IPS-18c (cell line): Measurements from ENCODE around the gene FBXW2.

ENCODE experiments used
- H3K4me3 ChIP-seq: 2 replicates; pipeline ENCODE4 v1.7.0; 2013; ENCODE audit warnings: low read depth, mild to moderate bottlenecking, low read length, moderate library complexity; ENCODE audit not compliant: insufficient read depth
- H3K9me3 ChIP-seq: one replicate; pipeline ENCODE4 v1.6.1; 2013; ENCODE audit warnings: mild to moderate bottlenecking, low read length, moderate library complexity; ENCODE audit not compliant: control insufficient read depth, insufficient read depth

The FBXW2 gene

DNA sequence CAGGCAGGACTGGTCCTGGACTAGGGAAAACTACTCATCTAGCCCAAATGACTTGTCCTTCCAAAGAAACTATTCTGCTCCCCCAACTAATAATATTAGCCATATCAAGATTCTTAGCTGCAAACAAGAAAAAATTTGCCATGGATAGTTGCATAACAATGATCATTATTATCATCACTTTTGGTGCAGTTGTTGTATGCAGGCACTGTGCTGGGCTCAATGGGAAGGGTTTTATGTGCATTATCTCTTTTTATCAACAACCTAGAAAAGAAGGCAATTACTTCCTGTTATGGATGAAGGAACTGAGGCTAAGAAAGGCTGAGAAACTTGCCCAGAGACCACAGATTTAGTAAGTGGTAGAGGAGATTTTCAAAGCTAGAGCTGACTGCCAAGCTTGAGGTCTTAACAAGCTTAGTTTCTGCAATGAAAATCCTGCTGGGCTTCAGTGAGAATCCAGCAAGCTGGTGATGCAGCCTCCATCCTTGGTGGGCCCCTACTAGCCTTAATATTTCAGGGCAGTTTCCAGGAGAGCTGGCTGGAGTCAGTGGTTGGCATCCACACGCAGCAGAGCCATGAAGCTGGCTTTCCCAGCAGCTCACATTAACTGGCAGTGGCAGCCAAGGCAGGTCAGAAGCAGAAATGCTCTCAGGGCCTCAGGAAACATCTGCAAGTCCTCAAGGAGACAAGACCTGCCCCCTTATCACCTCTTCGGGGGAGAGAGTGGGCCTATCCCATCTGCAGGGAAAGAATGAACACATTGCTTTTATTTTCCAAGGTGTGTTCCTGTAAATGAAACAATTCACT is 58.4 kb downstream of the FBXW2 start:
- Histone ChIP-seq H3K4me3 (no peak overlapping the region), H3K9me3 (no peaks in the 10 kb centered on the region)

DNA sequence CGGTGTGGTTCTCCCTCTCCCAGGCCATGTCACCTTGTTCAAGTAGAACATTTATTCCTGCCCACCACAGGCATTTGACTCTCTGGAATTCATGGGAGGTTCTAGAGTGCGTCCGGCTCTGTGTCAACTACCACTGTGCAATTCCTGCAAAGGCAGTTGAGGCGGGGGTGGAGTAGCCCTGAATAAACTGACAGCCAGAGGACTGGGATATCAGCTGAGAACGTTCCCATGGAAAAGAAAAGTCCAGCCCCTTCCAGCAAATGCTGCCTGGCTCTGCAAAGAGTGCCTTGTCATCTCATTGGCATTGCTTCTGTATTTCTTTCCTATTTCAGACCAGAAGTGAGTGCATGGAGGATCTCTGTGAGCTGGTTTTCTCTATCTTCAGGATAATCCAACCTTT is 60.0 kb downstream of the FBXW2 start:
- H3K4me3 ChIP-seq, result no peak overlapping the region
- no peaks in the 10 kb centered on the region for H3K9me3 ChIP-seq

DNA sequence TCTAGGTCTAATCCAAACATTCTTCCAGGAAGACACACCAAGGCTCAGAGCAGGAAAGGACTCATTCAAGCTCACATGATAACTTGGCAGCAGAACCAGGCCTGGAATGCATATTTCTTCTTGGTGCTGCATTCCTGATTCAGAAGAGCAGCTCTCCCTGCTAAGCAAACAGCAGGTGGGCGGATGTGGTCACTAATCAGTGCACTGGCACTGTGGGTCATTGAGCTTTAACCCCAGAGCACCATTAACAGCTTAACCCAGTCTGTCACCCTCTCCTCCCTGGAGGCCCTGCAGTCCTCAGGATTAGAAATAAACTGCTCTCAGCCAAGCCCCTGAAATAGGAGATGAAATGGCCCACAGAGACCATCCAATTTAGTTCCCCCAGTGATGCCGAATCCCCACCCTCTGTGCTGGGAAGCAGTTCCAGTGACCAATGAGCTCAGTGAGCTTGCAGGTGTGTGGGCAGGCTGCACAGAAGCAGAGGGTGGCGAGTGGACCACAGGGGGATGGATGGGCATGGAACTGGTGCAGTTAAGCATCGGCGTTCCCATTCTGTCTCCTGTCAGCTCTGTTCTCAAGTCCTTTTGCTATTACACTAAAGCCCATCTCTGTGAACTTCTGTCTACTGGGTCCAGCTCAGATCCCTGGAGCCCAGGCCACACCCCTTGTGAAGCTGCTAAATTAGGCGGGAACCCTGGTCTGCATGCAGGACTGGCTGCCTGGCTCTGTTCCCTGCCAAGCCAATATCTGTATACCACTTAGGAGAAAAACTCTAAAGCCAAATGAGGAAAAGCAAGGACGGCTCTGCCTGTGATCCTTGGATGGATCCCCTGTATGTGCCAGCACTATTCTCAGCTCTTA is 62.3 kb downstream of the FBXW2 start:
- no peak overlapping the region; the same call in 1 of the 2 replicates for H3K4me3 ChIP-seq
- no peaks in the 10 kb centered on the region for H3K9me3 ChIP-seq

DNA sequence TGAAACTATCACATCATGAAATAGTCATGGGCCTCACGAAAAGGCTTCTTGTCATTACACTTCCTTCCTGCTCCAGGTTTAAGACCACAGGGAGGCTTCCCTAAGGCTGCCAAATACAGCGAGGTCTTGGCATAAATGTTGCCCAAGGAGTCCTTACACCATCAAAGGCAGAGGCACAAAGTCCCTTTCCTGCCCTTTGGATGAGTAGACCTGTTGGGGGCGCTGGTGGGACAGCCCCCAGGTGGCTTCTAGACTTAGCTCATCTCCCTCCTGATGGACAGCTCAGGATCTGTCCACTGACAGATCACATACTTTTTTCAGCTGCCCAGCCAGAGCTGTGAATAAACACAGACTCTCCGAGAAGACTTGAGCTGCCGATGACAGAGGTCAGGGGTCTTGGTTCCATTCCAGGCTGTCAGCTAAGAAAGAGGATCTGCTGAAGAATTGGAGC is 63.4 kb downstream of the FBXW2 start:
- no peaks in the 10 kb centered on the region for H3K9me3 ChIP-seq
- H3K4me3 ChIP-seq, result no peak overlapping the region

DNA sequence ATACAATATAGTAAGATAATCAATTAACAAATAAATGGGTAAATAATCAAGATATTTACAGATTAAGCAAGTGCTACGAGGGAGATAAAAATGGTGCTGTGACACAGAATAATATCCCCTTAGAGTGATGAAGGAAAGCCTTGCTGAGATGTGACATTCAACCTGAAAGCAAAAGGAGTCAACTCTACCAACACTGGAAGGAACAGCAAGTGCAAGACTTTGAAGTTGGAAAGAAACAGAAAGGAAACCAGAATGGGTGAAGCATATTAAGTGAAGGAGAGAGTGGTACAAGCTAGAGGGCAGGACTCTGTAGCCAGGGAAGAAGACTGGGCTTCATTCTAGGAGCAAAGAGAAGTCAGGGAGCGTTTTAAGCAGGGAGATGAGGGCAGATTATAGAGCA is 66.7 kb downstream of the FBXW2 start:
- no peak overlapping the region for H3K4me3 ChIP-seq
- H3K9me3 ChIP-seq, result no peaks in the 10 kb centered on the region

DNA sequence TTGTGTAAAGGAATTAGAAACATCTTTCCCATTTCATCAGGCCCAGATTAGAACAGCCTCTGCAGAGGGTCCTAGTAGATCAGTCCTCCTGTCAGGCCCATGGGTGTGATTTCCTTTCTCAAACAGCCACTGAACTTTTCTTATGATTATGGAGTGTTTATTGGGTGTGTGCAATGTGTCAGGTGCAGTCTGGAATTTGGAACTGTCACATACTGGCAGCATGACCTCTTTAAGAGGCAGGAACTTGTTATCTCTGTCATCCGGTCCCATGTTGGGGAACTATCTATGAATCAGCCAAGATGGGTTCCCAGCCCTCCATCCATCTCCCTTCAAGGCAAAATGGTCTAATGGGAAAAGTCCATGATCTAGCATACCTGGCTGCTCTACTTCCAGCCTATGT is 67.3 kb downstream of the FBXW2 start:
- H3K9me3 ChIP-seq, result no peaks in the 10 kb centered on the region
- H3K4me3 ChIP-seq, result no peak overlapping the region

DNA sequence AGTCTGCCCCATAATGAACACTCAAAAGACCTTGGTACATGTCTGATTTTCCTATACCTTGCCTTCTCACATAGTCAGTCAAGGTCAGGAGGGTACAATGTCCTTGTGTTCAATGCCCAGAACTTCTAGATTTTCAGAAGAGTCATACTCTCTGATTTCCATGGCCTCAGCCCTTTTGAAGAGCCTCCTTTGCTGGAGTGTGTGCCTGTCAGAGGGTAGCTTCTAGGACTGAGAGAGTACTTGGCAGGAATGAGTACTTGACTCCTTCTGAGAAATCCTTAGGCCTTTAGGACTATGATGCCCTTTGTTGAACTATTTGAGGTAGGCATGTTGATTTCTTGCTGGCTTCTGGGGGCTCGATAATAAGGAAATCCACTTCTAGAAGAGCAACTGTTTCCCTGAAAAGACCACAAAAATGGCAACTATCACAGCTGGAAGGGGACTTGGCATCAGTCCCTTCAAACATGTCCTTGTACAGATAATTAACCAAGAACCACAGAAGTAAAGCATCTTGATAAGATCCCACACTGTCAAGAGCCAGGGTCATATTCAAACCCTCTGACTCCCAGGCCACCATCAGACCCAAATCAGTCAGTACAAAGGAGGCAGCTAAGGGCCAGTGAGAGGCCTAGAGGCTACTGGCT is 68.3 kb downstream of the FBXW2 start:
- H3K9me3 ChIP-seq, result no peaks in the 10 kb centered on the region
- no peak overlapping the region for H3K4me3 ChIP-seq

DNA sequence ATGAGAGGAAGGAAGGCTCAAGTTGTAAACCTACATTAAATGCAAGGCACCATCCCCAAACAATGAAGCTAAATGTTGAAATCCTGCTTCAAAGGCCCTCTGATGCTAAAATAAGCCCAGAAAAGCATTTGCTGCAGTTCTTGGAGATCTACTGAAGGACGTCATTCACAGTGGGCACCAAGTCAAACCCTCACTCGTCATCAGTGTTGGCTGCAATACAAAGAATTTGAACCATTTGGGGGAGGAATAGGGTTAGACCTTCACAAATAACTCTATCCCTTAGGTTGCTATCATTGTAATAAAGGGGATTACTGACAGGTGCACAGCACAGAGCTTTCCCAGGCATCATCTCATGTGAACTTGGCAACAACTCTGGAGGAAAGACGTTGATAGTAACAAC is 69.7 kb downstream of the FBXW2 start:
- Histone ChIP-seq H3K4me3 (no peak overlapping the region), H3K9me3 (no peaks in the 10 kb centered on the region)

DNA sequence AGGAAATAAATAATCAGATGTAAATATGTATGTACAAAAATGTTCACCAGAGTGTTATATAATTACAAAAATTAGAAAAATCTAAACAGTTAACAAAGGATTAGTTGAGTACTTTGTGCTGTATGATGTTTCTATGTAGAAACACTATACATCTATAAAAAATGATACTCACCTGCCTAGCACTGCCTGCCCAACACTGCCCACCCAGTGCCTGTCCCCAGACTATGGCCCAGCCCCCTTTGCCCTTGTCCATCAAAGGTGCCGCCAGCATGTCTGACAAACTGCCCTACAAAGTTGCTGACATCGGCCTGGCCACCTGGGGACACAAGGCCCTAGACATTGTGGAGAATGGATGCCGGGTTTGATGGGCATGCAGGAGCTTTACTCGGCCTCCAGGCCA is 72.8 kb downstream of the FBXW2 start:
- H3K4me3 ChIP-seq, result no peak overlapping the region
- no peaks in the 10 kb centered on the region for H3K9me3 ChIP-seq

DNA sequence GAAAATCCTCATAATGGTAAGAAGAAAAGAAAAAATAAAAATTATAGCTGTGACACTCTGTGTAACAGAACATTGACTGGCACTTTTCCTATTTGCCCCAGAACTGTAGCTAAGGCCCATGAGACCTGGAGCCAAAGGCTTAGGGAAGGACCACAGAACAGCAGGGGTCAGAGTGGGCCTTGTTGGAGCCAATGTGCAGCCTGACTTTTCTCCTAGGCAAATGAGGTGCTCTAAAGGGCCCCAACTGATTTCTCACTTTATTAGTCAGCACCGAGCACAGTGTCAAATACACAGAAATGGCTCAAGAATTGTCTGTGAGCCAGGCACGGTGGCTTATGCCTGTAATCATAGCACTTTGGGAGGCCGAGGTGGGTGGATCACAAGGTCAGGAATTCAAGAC is 74.9 kb downstream of the FBXW2 start:
- H3K4me3 ChIP-seq, result no peak overlapping the region
- no peaks in the 10 kb centered on the region for H3K9me3 ChIP-seq

DNA sequence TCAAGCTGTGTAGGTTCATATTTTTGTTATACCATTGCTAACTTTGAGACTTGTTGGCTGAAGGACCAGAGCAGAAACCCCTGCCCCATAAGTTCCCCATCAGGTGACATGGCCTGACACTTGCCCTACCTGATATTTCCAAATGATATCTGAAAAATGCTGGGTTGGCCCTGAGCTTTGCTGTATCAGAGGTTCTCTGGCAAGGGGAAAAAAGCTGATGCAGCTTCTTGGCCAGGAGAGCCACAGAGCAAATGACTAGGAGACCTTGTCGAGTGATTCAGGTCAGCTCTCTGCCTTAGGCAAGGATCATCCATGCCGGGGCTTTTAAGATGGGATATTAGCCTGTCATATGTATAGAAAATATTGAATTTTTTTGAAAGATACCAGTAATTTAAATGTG is 76.0 kb downstream of the FBXW2 start:
- no peaks in the 10 kb centered on the region for H3K9me3 ChIP-seq

DNA sequence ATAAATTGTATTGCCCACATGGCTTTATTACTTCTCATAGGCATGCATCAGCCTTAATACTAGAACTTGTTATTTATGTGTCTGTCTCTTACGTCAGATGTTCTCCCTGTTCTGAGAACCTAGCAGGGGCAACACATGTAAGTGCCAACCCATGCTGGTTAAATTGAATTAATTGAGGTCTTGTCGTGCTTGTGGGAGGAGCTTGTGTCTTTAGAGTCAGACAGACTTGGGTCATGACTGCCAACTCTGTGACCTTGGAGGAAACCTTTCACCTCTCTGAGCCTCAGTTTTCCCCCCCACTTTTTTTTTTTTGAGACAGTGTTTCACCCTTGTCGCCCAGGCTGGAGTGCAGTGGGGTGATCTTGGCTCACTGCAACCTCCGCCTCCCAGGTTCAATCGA is 76.7 kb downstream of the FBXW2 start:
- H3K9me3 ChIP-seq, result no peaks in the 10 kb centered on the region
- no peak overlapping the region for H3K4me3 ChIP-seq

More for the DNA sequence above, 76.0 kb downstream of the FBXW2 start:
- no peak overlapping the region for H3K4me3 ChIP-seq

DNA sequence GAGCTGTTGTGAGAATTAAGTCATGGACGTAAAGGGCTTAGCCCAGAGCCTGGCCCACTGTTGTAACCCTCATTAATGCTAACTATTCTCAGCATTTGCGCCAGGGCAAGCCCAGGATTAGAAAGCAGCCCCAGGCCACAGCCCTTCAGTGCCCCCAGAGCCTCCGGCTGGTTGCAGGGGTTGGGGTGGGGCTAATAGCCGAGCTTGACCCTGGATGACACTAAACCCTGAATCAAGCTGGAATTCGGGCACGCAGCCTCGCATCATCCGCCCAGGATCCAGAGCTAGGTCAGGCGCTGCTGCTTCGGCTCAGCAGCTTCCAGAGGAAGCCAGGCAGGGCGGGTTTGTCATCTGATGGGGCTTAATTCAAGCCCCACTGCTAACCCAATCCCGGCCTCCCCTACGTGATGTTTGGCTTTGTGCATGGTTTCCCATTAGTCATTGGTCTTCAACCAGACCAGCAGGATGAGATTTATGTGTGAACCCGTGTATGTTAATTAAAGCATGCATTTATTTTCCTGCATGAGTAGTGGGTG is 77.8 kb downstream of the FBXW2 start:
- H3K9me3 ChIP-seq, result no peaks in the 10 kb centered on the region
- peak overlapping the region; percentile 81; the same call in 1 of the 2 replicates for H3K4me3 ChIP-seq

DNA sequence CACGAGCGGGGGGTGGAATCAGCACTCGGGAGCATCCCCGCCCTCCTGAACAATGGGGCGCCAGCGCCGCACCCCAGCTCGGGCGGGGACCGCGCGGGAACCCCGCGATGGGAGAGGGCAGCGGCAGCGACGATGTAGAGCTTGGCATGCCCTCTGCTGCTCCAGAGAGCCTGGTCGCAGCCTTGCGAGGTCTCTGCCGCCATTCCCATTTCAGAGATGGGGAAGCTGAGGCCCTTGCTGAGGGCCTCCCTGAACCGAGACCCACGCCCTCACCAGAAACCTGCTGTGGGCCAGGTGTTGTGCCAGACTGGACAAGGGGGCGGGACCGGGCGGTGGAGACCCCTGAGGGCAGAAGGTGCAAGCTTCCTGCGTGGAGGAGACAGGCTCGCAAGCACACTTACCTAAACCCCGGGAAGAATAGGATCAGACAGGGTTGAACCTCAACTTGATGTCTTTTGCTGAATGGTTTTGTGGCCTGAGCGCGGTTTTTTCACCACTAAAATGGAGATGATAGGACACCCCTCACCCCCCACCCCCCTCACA is 78.3 kb downstream of the FBXW2 start:
- Histone ChIP-seq H3K9me3 (no peaks in the 10 kb centered on the region), H3K4me3 (peak overlapping the region; percentile 81)

DNA sequence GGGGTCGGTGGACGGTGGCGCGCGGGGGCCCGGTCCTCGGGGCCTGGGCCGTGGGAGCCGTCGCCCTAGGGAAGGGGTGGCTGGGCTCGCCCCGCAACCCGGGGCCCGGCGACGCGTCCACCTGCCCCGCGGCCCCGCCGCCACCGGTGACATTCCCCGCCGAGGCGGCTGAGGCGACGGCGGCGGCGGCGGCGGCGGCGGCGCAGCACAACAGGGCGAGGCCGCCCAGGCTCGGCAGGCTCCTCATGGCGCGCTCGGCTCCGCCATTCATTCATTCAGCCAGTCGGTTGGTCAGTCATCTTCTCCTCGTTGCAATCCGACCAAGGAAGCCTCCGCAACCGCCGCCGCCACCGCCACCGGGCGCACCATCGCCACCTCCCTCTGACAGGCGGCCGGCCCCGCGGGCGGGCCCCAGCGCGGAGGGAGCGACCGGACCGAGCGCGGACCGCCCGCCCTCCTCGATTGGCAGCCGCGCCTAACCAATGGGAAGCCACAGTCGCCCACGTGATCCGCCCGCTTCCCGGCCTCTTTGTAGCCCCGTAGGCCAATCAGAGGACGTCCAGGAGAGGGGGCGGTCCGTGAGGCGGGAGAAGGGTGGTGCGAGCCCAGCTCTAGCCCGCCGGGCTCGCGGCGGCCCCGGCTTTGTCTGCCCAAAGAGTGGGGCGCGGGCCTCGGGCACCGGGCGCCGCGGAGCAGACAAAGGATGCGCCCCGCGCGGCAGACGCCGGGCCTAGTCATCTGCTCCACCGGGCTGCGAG is 78.9 kb downstream of the FBXW2 start, which contains the start of gene MEGF9:
MEGF9 (minus strand) TSS at position 383 of the 758 bp plus-strand sequence; CDS start at position 271, 112 bp downstream.
- peak within 1 kb of the TSS; percentile 81 for H3K4me3 ChIP-seq

DNA sequence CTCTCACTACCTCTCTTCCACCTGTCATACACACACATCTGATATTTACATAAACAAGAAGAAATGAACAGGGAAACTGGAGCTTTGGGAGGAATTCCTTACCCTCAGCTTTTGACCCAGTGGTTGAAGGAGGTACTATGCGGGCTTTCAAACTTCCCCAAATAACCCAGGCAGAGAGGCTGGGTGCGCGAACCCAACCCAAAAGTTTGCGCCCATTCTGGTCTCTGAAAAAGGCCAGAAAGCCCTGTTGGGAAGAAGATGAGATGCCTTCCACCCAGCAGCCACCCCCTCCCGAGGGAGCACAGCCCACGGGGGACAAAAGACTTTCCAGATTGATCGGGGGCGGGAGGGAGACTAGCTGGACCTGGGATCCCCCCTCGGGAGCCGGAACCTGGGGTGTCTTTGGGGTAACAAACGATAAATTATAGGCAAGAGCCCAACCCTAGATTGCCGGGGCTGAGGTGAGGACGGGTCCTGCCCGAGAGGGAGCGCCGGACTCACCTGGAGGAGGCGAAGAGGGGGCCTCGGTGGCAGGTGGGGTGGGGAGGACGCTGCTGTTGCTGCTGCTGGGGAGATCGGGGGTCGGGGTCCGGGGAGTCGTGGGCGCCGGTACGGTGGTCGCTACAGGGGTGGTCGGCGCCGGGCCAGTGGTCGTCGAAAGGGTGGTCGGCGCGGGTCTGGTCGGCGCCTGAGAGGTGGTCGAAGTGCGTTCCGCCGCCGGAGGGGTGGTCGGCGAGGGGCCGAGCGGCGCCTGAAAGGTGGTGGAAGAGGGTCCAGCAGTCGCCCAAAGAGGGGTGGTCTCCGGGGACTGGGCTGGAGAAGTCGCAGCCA is 79.7 kb downstream of the FBXW2 start:
- H3K9me3 ChIP-seq, result no peaks in the 10 kb centered on the region
- peak overlapping the region; percentile 81 for H3K4me3 ChIP-seq

More for the DNA sequence above, 78.9 kb downstream of the FBXW2 start, which contains the start of gene MEGF9:
- H3K9me3 ChIP-seq, result no peaks in the 10 kb centered on the region
